ENCODE data around the gene IDH3B. TPM values are rescaled to one million over a fixed set of nuclear protein-coding genes. Genes with fewer than 3 reads are reported as not detected.

The IDH3B gene
- total RNA-seq, 4 donors from 2014 or later = 115 to 122 (median 118) TPM

DNA sequence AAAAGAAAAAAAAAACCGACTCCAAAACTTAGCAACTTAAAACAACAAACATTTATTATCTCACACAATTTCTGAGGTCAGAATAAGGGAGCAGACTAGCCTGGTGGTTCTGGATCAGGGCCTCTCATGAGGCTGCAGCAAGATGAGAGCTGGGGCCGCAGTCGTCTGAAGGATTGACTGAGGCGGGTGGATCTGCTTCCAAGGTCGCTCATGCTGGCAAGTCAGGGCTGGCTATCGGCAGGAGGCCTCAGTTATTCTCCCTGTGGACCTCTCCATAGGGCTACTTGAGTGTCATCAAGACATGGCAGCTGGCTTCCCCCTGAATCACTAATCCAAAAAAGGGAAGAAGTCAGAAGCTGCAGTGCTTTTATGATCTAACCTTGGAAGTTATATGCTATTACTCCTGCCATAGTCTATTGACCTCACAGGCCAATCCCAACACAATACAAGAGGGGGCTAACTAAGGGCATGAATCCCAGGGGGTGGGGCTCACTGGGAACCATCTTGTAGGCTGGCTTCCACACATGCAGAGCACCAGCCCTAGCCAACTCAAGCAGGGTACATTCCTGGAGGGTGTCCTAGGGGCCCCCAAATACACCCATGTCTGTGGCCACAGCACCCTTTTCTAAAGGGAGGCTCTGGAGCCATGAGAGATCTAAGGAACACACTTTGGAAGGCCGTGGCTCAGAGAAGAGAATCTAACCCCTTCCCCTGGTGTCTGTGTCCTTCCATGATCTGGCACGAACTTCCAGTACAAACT lies 39.9 kb upstream of the IDH3B start:
- no peak overlapping the region for H3K27ac ChIP-seq (replicated peaks in 1 of 4)
- WGBS = 93% methylated on average over 8 of the region's 8 CpGs
- no peak overlapping the region for H3K4me3 ChIP-seq
- TF ChIP-seq EP300 (IDR thresholded peaks at IDR 0.05) (no peak), POLR2AphosphoS5 (IDR thresholded peaks at IDR 0.05) (no peak), POLR2A (IDR thresholded peaks at IDR 0.05; ENCODE audit: low read depth) (no peak), CTCF (IDR thresholded peaks at IDR 0.05) (no peak)
- no peaks in the 10 kb centered on the region for H3K27me3 ChIP-seq
- no peaks in the 10 kb centered on the region for H3K4me1 ChIP-seq
- no peaks in the 10 kb centered on the region for H3K9me3 ChIP-seq
- peaks cover 0 to 21% (median 0%) of the 10 kb centered on the region in 4 donors for H3K36me3 ChIP-seq
- intact Hi-C loops (cut with DNase I) = no loop called here
- peak; percentile 89 for DNase-seq (ENCODE audit: extremely low spot score)

- H3K4me3 ChIP-seq = no peak overlapping the region
- WGBS = 80% methylated on average over 5 of the region's 5 CpGs
- DNase-seq (ENCODE audit: extremely low spot score) = peak; percentile 82
- H3K27ac ChIP-seq (replicated peaks in 1 of 4) = no peak overlapping the region
- no peaks in the 10 kb centered on the region for H3K9me3 ChIP-seq
- H3K4me1 ChIP-seq = no peaks in the 10 kb centered on the region
- no peaks in the 10 kb centered on the region for H3K27me3 ChIP-seq
- TF ChIP-seq EP300 (IDR thresholded peaks at IDR 0.05) (no peak), CTCF (IDR thresholded peaks at IDR 0.05) (no peak), POLR2AphosphoS5 (IDR thresholded peaks at IDR 0.05) (no peak), POLR2A (IDR thresholded peaks at IDR 0.05; ENCODE audit: low read depth) (no peak)
- peaks cover 0 to 8% (median 0%) of the 10 kb centered on the region in 4 donors for H3K36me3 ChIP-seq
- intact Hi-C loops (cut with DNase I) = no loop called here
These were observed 37.7 kb upstream of the IDH3B start for GRCh38 chr20:2701671-2702081.

- no peaks in the 10 kb centered on the region for H3K27me3 ChIP-seq
- no peak overlapping the region for H3K27ac ChIP-seq (replicated peaks in 1 of 4)
- no peaks in the 10 kb centered on the region for H3K4me1 ChIP-seq
- peak; percentile 87 for DNase-seq (ENCODE audit: extremely low spot score)
- no peaks in the 10 kb centered on the region for H3K9me3 ChIP-seq
- peaks cover 0 to 4% (median 0%) of the 10 kb centered on the region in 4 donors for H3K36me3 ChIP-seq
- TF ChIP-seq CTCF (IDR thresholded peaks at IDR 0.05) (no peak), EP300 (IDR thresholded peaks at IDR 0.05) (no peak), POLR2A (IDR thresholded peaks at IDR 0.05; ENCODE audit: low read depth) (no peak), POLR2AphosphoS5 (IDR thresholded peaks at IDR 0.05) (no peak)
- intact Hi-C loops (cut with DNase I) = no loop called here
- 80% methylated on average over 2 of the region's 9 CpGs for WGBS
- no peak overlapping the region for H3K4me3 ChIP-seq
These were observed 37.1 kb upstream of the IDH3B start for GRCh38 chr20:2700913-2701620.

DNA sequence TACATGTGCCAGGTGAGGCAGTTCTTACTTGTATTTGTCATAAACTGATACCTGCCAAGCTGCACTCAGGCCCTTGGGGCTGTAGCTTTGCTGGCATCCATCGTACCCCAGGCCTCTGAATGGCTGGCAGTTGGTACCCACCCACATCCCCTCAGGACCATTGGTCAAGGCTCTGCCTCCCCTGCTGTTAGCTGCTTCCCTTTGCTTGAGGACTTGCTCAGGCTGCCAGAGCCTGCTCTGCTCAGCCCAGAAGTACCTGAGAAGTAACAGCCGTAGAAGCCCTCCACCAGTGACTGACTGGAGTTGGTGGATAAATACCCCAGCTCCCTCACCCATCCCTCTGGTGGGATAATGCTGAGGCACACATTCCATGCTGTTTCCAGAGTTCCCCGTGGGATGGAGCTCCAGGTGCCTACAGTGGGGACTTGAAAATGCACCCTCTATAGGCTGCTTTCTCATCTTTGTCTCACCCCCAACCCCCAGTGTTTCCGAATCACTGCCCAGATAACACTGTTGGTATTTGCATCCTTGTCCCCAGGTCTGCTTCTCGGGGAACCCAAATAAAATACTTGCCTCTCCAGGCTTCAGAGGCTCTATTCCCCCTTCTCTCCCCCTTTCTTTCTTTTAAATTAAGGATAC lies 35.9 kb upstream of the IDH3B start:
- no peaks in the 10 kb centered on the region for H3K9me3 ChIP-seq
- no peaks in the 10 kb centered on the region for H3K27me3 ChIP-seq
- intact Hi-C loops (cut with DNase I) = loop anchor here (10.0 kb wide), 1 partner anchor 145 kb away; the partner anchor contains the start of genes PCED1A and VPS16
- no peaks in the 10 kb centered on the region for H3K4me1 ChIP-seq
- DNase-seq (ENCODE audit: extremely low spot score) = peak; percentile 80
- TF ChIP-seq POLR2AphosphoS5 (IDR thresholded peaks at IDR 0.05) (no peak), EP300 (IDR thresholded peaks at IDR 0.05) (no peak), CTCF (IDR thresholded peaks at IDR 0.05) (no peak), POLR2A (IDR thresholded peaks at IDR 0.05; ENCODE audit: low read depth) (no peak)
- H3K27ac ChIP-seq (replicated peaks in 1 of 4) = no peak overlapping the region
- no peak overlapping the region for H3K4me3 ChIP-seq
- WGBS = 70% methylated on average over 4 of the region's 5 CpGs
- no peaks in the 10 kb centered on the region for H3K36me3 ChIP-seq

Data from esophagus muscularis mucosa (tissue), 4 donors.